Spleen (tissue), 3 donors: ENCODE results near the gene ABCA5.

Source experiments
- POLR2A ChIP-seq, 3 donors: fragments of 450-650 bp; IDR thresholded peaks; one replicate each; pipeline ENCODE4 v1.5.1; 2017; ENCODE audit warnings: antibody characterized with exemption in 3 of 3, mild to moderate bottlenecking in 1 of 3
- POLR2AphosphoS5 ChIP-seq, 3 donors: sonication (generic); formaldehyde crosslinking; IDR thresholded peaks; one replicate each; pipeline ENCODE4 v1.5.1; 2017; ENCODE audit warnings: antibody characterized with exemption in 3 of 3

GRCh38 chr17:69265873-69266272 lies 61.1 kb downstream of the ABCA5 start:
- no peak for TF ChIP-seq POLR2A (IDR thresholded peaks at IDR 0.05)
- no peak for TF ChIP-seq POLR2AphosphoS5 (IDR thresholded peaks at IDR 0.05)
